ENCODE results near the gene MEGF9. TPM values are rescaled to one million over a fixed set of nuclear protein-coding genes. Genes with fewer than 3 reads are reported as not detected.

MEGF9 gene
- total RNA-seq, 1 experiment from 2014 or later = 12.2 TPM

GRCh38 chr9:120741191-120741590, 26.9 kb upstream of the MEGF9 start:
- BruUV-seq (replicated peaks) = no TSS peak
- Histone ChIP-seq H3K4me3 (ENCODE audit: low read depth, low read length, poor library complexity, severe bottlenecking) (no peak overlapping the region), H3K27me3 (replicated peaks; ENCODE audit: insufficient read depth, low read depth, low read length, poor library complexity) (no peaks in the 10 kb centered on the region), H3K9me3 (ENCODE audit: low read depth, low read length, poor library complexity, severe bottlenecking) (no peaks in the 10 kb centered on the region), H3K4me1 (ENCODE audit: insufficient read depth, low read length, poor library complexity, severe bottlenecking) (no peaks in the 10 kb centered on the region), H3K36me3 (ENCODE audit: insufficient read depth, low read length, poor library complexity, severe bottlenecking) (no peaks in the 10 kb centered on the region), H3K27ac (ENCODE audit: low read depth, low read length, poor library complexity, severe bottlenecking) (no peak overlapping the region)
- POLR2A ChIA-PET (ENCODE audit: low non-redundant PET) = no interaction called here
- intact Hi-C loops (cut with micrococcal nuclease; ENCODE audit: unreplicated experiment) = loop anchor here (5.0 kb wide), 1 partner anchor 656 kb away; no protein-coding TSS in a partner anchor
- CTCF ChIA-PET = interaction anchor here (1.1 kb wide), 1 partner anchor 795 kb away, joined by 5 read pairs; no protein-coding TSS in a partner anchor
- no peak for DNase-seq (ENCODE audit: low spot score)
- TF ChIP-seq CTCF (conservative IDR thresholded peaks at IDR 0.05; ENCODE audit: low read depth, low read length) = no peak
- no peak for TF ChIP-seq EZH2 (IDR thresholded peaks at IDR 0.05; ENCODE audit: borderline replicate concordance, low read depth, low read length, poor library complexity, severe bottlenecking)

GRCh38 chr9:120740132-120740531, 25.9 kb upstream of the MEGF9 start:
- intact Hi-C loops (cut with micrococcal nuclease; ENCODE audit: unreplicated experiment) = loop anchor here (5.0 kb wide), 1 partner anchor 657 kb away; no protein-coding TSS in a partner anchor
- ChIA-PET POLR2A (ENCODE audit: low non-redundant PET) (no interaction called here), CTCF (interaction anchor here (0.6 to 1.1 kb wide), 2 partner anchors 117 to 796 kb away, joined by 3 to 5 read pairs; no protein-coding TSS in a partner anchor)
- Histone ChIP-seq H3K27me3 (replicated peaks; ENCODE audit: insufficient read depth, low read depth, low read length, poor library complexity) (no peaks in the 10 kb centered on the region), H3K27ac (ENCODE audit: low read depth, low read length, poor library complexity, severe bottlenecking) (no peak overlapping the region), H3K4me3 (ENCODE audit: low read depth, low read length, poor library complexity, severe bottlenecking) (no peak overlapping the region), H3K36me3 (ENCODE audit: insufficient read depth, low read length, poor library complexity, severe bottlenecking) (no peaks in the 10 kb centered on the region), H3K4me1 (ENCODE audit: insufficient read depth, low read length, poor library complexity, severe bottlenecking) (no peaks in the 10 kb centered on the region), H3K9me3 (ENCODE audit: low read depth, low read length, poor library complexity, severe bottlenecking) (no peaks in the 10 kb centered on the region)
- TF ChIP-seq EZH2 (IDR thresholded peaks at IDR 0.05; ENCODE audit: borderline replicate concordance, low read depth, low read length, poor library complexity, severe bottlenecking) (no peak), CTCF (conservative IDR thresholded peaks at IDR 0.05; ENCODE audit: low read depth, low read length) (no peak)
- DNase-seq (ENCODE audit: low spot score) = no peak
- BruUV-seq (replicated peaks) = no TSS peak

GRCh38 chr9:120737416-120738165, 23.3 kb upstream of the MEGF9 start:
- no peaks in the 10 kb centered on the region for H3K4me1 ChIP-seq (ENCODE audit: insufficient read depth, low read length, poor library complexity, severe bottlenecking)
- H3K4me3 ChIP-seq (ENCODE audit: low read depth, low read length, poor library complexity, severe bottlenecking) = no peak overlapping the region
- TF ChIP-seq CTCF (conservative IDR thresholded peaks at IDR 0.05; ENCODE audit: low read depth, low read length) (no peak), EZH2 (IDR thresholded peaks at IDR 0.05; ENCODE audit: borderline replicate concordance, low read depth, low read length, poor library complexity, severe bottlenecking) (no peak)
- DNase-seq (ENCODE audit: low spot score) = no peak
- CTCF ChIA-PET = no interaction called here
- BruUV-seq (replicated peaks) = no TSS peak
- H3K36me3 ChIP-seq (ENCODE audit: insufficient read depth, low read length, poor library complexity, severe bottlenecking) = no peaks in the 10 kb centered on the region
- POLR2A ChIA-PET (ENCODE audit: low non-redundant PET) = no interaction called here
- no peak overlapping the region for H3K27ac ChIP-seq (ENCODE audit: low read depth, low read length, poor library complexity, severe bottlenecking)
- intact Hi-C loops (cut with micrococcal nuclease; ENCODE audit: unreplicated experiment) = no loop called here
- no peaks in the 10 kb centered on the region for H3K27me3 ChIP-seq (replicated peaks; ENCODE audit: insufficient read depth, low read depth, low read length, poor library complexity)
- H3K9me3 ChIP-seq (ENCODE audit: low read depth, low read length, poor library complexity, severe bottlenecking) = no peaks in the 10 kb centered on the region
